Stimulated activated CD8-positive, alpha-beta memory T cell treated with anti-CD3 and anti-CD28 coated beads, Interleukin-7, amount 100 ng/mL, for 1 hour (primary cell): ENCODE data around the gene STAC.
"Not testable (repeated sequence)": the region's sequence is repeated elsewhere in the genome, so short reads cannot be mapped to it uniquely, and the experiment has no call there.

Experiments
- DNase-seq, 2 donors: peaks; one replicate each; pipeline ENCODE4 v3.0.0-alpha.2; 2020; ENCODE audit warnings: low read depth in 2 of 2

Gene STAC

DNA sequence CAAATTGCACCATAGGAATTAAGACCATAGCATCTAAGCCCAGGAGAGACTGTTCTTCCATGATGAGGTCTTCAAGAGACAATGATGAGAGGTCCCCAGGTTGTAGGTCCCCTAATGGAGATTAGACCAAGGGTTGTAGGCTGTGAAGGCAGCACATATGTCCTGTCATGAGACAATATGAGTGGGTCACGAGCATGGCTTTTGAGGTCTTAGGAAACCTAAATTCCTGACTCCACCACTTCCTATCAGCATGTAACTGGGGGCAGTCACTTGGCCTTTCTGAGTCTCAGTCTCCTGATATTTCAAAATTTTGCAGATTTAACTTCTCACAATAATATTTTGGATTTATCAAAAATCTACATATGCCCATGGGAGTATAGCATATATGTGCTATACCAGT, 31.3 kb downstream of the STAC start:
- no peak for DNase-seq

DNA sequence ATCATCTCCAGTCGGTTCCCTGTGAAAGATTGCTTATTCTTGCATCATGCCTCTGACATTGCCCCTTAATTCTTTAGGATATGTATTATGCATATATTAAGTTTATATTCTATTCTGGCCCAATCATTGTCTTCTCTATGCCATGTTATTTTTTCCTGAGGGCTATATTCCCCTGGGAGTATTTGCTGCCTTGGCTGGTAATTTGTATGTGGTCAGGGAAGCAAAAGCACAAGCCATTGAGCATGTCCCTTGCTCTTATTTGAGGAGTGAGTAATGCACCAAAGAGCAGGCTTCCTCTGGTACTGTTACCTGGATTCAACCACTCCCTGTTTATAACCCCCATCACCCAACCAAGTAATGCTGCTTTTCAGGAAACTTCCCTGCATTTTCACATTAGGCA, 36.3 kb downstream of the STAC start:
- no peak for DNase-seq

DNA sequence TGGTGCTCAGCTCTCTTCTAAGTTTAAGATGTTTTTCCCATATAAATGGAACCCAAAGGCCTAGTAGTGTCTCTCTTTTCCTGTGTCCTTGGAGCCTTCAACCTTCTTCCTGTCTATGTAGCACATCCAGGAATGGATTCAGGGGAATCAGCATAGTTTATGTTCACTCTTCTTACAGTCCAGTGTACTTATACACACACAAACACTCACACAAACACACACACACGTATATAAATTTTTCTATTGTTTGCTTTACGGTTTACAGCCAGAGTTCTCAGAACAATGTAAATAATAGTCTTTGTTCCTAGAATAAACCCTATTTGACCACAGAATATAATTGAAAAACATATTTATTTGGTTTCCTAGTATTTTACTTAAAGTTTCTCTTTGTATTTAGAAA, 36.9 kb downstream of the STAC start:
- no peak for DNase-seq

DNA sequence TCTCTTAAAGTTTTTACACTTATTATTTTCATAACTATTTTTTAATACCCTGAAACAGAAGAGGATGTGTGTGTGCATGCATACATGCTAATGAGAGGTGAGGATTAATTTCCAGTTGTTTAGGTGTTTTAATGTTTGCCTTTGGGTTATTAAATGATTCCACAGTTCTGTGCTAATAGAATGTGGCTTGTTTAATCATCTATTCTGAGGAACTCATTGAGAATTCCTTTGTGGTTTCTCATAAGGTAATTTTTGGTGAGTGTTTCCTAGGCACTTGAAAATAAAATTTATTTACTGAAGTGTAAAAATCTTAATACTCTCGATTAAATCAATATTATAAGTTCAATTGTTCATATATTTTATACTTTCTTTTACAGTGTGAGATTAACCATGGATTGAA, 38.0 kb downstream of the STAC start:
- DNase-seq = no peak

DNA sequence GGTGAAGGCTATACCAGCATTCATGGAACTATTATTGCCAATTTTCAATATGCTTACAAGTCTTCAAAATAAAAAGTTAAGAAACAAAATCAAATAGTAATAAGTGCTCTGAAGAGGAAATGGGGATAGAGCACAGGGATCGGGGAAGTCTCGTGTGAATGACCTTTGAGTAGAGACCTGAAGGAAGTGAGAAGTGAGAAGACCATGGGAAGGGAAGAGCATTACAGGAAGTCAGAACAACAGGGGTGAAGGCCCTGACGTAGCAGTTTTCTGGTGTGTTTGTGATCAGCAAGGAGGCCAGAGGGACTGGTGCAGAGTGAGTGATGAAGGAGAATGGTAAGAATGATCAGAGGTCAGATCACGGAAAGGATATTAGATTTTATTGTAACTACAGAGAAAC, 48.1 kb downstream of the STAC start:
- DNase-seq = no peak

DNA sequence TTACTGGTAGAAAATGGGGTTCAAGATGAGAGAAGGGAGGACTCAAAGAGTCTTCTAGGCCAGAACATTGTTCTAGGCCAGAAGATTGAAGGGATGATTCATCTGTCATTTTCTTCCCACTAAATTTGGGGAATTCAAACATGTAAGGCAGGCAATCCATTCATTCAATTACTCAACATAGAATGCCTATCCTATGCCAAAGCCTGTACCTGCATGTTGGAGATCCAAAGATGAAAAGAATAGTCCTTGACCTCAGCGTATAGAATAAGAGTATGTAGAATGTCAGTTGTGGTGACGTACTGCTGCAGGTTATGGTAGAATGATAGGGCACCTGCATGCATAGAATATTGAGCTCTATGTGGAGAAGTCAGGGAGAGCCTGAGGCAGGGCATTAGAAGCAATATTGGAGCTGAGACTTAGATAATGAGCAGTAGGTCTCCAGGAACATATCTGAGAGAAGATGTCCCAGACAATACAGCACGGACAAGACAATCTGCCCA, 49.7 kb downstream of the STAC start:
- DNase-seq = no peak

DNA sequence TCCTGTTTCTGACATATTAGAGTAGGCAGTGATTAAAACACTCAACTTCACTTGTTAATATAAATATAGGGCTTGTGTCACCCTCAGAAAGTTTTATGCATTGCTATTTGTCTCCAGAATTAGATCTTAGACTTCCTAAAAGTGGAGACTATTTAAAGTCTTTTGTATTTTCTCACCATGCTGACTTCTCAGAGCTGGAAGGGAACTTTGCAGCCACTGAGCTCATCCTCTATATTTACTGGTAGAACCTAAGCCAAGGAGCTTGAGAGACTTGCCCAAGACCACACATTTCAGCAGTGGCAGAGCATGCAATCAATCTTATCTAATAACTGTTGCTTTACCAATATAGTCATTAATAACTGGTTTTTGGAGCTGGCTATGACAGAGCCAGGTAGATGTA, 53.2 kb downstream of the STAC start:
- no peak for DNase-seq

DNA sequence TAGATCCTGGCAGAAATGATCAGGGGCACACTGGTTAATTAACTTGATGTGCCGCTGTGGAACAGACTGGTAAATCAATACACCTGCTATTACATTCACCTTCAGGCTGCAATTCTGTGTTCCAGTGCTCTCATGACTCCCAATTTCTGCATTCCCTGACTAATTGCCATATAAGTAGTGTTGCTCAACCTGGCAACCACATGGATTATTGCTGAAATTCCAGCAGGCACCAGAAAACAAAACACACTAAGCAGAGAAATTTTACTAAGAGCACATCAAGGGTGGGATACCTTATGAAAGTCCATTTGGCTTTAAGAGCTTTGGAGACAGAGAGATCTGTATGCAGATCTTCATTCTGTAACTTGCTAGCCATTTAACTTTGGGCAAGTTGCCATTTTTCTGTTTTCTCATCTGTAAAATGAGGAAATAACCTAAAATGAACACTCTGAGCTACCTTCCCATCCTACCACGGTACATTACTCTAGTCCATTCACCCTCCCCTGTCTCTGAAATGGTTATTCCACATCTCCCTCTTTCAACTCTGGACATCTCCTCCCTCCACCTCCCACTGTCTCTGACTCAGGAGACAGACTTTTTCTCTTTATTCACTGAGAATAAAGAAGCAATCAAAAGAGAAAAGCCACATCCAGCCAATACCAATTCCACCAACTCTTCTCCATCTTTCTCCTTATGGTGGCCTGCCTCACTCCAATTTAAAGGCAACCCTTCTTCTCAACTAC, 54.6 kb downstream of the STAC start:
- DNase-seq = no peak

DNA sequence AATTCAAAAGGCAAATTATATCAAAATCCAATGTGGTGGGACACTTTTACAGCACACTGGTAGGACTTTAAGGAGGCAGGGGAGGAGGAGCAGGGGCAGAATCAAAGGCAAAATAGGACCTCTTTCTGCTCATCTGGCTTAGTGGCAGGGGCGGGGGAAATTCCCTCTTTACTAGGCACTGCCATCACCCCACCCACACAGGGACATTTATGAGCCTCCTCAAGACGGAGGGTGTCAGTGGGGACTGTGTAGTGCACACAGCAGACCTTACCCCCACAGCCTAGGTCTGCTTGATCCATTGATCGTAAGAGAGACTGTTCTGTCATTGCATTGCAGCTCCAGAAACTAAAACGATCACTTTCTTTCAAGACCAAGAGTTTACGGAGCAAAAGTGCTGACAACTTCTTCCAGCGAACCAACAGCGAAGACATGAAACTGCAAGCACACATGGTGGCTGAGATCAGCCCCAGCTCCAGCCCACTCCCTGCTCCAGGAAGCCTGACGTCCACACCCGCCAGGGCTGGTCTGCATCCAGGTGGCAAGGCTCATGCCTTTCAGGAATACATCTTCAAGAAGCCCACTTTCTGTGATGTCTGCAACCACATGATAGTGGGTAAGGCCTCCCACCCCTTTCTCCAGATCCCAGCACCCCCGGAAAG, 62.9 kb downstream of the STAC start:
- no peak for DNase-seq

DNA sequence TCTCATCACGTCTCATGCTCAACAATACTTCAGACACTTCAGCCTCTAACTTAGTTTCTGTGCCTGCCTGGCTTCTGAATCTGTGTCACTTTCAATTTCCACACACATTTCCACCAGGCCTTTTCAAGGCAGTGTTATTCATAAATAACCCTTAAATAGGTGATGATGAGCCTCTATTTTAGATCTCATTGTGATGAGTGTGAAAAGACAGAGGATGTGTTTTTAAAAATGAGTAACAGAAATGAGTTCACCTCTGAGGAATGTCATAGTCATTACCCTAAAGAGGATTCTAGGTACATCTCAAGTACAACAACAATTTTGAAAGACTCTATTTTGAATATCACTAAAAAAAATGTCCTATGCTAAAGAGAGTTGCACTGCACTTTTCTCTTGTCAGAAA, 64.6 kb downstream of the STAC start:
- DNase-seq = no peak

DNA sequence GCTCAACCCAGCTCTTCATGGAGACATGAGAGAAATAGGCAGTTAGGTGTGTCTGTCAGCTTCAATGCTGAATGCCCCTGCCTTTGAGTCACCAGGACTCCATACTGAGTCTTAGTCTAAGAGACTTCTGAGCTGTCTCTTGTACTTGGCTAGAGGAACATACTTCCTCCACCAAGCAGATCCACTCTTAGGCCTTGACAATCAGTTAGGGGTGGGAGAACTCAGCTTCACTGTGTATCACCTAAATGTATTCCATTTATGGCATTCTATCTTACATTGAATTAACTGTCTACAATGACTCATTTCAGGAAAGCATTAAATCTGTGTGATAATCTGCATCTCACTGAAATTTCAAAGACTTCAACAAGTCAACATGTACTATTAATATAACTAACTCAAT, 66.0 kb downstream of the STAC start:
- no peak for DNase-seq

DNA sequence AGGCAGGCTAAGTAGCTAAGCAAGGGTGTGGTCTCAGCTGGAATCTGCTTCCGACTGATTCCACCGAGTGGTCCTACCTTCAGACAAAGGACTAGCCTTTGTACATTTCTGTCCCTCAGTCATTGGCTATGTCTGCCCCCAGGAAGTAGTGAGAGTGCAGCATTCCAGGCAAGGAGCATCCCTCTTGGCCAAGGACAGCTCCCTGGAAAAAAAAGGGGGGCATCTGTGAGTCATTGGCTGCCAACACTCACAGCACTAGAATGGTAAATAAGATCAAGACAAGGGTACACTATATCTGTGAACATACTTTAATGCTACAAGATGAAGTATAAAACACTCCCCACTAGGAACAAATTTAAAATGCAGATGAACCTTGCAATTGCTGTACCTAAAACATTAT, 66.8 kb downstream of the STAC start:
- DNase-seq = no peak

DNA sequence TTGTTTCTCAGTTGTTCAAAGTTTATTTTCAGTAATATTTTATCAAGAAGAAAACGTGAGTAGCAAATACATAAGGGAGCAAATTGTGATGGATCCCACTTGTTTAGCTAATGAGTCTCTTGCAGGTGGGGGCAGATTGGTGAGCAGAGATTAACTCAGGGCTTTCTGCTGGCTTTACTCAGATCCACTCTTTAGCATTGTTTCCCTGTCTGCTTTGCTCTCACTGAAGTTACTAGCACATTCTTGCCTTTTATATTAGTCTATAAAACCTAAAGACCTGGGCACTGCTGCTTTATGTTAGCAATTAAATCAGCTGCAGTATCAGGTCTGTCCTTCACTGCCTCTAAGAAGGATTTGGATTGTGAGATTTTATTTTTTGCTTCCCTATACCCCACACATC, 71.5 kb downstream of the STAC start:
- DNase-seq = no peak

DNA sequence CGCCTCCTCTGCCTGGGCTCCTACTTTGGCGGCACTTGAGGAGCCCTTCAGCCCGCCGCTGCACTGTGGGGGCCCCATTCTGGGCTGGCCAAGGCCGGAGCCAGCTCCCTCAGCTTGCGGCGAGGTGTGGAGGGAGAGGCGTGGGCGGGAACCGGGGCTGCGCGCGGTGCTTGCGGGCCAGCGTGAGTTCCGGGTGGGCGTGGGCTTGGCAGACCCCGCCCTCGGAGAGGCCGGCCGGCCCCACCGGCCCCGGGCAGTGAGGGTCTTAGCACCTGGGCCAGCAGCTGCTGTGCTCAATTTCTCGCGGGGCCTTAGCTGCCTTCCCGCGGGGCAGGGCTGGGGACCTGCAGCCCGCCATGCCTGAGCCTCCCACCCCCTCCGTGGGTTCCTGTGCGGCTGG, 72.9 kb downstream of the STAC start:
- DNase-seq = not testable (repeated sequence)

DNA sequence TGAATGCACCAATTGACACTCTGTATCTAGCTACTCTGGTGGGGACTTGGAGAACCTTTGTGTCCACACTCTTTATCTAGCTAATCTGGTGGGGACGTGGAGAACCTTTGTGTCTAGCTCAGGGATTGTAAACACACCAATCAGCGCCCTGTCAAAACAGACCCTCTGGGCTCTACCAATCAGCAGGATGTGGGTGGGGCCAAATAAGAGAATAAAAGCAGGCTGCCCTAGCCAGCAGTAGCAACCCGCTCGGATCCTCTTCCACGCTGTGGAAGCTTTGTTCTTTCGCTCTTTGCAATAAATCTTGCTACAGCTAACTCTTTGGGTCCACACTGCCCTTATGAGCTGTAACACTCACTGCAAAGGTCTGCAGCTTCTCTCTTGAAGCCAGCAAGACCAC, 73.6 kb downstream of the STAC start:
- DNase-seq = not testable (repeated sequence)

DNA sequence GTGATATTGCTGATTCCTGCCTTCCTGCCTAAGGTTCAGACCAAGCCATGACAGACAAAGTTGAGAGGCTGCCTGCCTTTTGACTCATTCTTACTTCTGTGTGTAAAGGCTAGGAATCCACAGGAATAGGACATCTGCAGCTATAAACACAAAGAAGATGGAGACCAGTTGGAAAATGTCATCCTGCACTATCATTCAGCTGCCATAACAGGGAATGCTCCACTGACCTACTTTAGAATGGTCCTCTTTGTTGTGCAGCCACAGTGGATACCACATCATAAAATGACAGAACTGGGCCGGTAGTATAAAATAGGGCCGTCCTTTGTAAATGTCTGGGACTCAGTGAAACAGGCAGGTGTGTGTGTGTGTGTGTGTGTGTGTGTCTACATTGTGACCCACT, 75.1 kb downstream of the STAC start:
- DNase-seq = no peak

DNA sequence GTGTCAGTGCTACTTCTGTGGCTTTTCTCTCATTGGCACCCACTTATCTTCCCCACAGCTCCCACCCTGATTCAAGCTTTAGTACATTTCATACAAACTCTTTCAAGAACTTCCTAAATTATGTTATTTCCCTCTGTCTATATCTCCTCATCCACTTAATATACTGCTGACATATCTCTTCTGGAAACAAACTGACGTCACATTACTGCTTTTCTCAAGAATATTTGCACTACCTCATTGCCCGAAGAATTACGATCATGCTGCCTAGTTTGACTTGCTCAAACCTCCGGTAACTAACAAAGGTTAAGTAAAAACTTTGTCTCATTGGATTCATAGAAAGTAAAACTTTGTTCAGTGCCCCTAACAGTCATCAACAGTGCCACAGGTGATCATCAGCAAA, 76.5 kb downstream of the STAC start:
- DNase-seq = no peak

DNA sequence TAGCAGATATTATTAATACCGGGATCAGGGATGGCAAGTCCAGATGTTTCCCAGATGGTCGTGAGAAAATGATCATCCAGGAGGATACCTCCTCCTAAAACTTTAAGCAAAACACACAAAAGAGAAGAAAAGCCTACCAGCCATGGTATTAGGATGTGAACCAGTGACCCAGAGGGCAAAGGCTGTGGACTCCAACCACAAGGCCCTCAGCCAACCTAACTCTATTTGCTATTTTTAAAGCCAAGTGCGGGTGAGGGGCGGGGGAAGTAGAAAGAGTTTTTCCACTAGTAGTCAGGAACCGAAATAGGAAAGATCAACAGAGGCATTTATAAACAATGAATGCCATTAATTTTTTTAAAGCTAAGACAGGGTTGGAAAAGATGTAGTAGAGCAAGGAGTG, 77.4 kb downstream of the STAC start:
- DNase-seq = no peak

DNA sequence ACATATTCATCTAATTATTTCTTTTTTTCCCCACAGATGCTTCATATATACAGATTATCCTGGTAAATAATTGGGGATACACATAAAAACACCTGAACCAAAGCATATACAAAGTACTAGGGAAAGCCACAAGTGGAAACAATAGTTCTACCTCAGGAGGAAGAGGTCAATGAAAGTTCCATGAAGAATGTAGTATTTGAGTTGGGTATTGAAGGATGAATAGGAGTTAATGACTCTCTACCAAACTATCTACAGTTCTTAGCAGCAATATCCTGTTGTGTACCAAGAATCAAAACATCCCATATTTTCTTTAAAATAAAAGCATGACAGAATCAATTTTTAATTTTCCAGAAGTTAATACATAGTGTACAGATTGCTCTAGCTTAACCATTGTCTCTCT, 78.9 kb downstream of the STAC start:
- DNase-seq = no peak

DNA sequence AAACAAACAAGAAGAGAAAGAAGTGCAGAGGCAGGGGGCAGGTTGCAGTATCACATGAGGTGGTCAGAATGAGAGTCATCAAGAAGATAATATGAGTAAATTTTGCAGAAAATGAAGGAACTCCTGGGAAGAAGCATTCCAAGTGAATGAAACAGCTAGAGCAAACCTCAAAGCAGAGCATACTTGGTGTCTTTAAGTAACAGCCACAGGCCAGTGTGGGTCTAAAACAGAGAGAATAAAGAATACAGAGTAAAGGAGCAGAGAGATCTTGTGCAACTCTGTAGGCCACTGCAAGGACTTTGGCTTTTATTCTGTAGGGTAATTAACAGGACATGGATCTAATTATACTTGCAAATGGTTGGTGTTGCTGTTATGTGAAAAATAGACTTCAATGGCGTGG, 81.3 kb downstream of the STAC start:
- DNase-seq = no peak

DNA sequence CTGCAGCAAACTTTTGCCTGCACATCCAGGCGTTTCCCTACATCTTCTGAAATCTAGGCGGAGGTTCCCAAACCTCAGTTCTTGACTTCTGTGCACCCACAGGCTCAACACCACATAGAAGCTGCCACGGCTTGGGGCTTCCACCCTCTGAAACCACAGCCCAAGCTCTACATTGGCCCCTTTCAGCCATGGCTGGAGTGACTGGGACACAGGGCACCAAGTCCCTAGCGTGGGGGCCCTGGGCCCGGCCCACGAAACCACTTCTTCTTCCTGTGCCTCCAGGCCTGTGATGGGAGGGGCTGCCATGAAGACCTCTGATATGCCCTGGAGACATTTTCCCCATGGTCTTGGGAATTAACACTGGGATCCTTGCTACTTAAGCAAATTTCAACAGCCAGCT, 91.7 kb downstream of the STAC start:
- not testable (repeated sequence) for DNase-seq

DNA sequence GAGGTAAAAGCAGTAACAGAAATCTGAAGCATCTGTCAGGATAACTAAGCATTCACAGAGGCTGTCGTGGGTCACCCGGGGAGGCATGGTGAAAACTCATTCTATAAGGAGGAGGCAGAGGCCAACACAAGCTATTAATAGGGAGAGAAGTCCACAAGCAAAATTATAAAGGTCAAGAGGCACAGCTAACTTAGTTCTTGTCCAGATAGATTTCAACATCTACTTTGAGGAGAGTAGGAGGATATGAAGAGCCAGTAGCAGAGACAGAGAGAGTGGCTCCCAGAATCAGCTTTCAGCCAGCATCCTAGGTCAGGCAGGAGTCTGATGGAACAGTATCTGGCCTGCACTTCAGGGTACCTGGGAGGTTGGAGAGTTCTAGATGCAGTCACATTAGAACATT, 95.3 kb downstream of the STAC start:
- no peak for DNase-seq

DNA sequence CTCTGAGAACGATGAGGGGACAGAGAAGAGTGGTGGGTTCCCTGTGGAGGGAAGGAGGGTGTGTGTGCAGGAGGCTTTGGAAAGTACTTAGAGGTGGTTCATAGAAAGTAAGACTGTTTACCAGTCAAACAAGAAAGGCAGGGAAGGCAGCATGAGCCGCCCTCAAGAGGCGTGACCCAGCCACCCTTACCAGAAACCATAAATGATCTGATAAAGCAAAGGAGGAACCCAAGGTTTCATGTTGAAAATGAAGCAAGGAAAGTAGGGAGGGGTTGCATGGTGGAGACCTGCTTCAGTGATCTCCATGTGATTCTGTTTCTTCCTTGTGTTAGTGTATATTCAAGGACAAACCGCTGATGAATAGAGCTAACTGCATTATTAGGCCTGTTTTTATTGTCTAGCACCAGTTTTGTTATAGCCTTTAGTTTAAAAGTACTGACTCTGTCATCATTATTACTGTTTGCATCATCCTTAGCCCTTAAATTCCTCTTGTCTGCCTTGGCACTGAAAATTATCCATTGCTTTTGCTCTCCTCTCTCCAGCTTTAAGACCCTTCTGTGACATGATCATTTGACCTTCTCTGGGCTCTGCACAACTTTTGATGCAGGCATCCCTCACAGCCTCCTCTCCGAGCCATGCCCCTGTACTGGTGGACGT, 96.1 kb downstream of the STAC start:
- no peak for DNase-seq
